ENCODE data around the gene DLAT. TPM values are rescaled to one million over a fixed set of nuclear protein-coding genes. Genes with fewer than 3 reads are reported as not detected.

Gene DLAT
- polyA plus RNA-seq (2013, experiment 1 of 2), result 54.7 TPM
- 57.2 TPM for polyA plus RNA-seq (2013, experiment 2 of 2)

- no peaks in the 10 kb centered on the region; the same call in 1 of the 2 replicates for H3K4me1 ChIP-seq (ENCODE audit: insufficient read depth, low read length)
- no peaks in the 10 kb centered on the region for H3K9me3 ChIP-seq (ENCODE audit: insufficient read depth, low read depth, low read length)
- peaks cover 37% of the 10 kb centered on the region for H3K36me3 ChIP-seq (ENCODE audit: insufficient read depth, low read length)
- H3K27me3 ChIP-seq (ENCODE audit: insufficient read depth, low read length), result no peaks in the 10 kb centered on the region
- under 1% methylated on average over 71 of the region's 71 CpGs for WGBS
- H3K27ac ChIP-seq (ENCODE audit: low read depth, low read length), result peak within 1 kb of the TSS; percentile 92
- H3K9ac ChIP-seq (ENCODE audit: low read depth, low read length), result peak within 1 kb of the TSS; percentile 94
- peak within 1 kb of the TSS; percentile 85 for H3K4me3 ChIP-seq (ENCODE audit: low read length)
Measured at GRCh38 chr11:112024773-112025678, at the start of gene DLAT. DLAT (plus strand) TSS chr11:112025408; CDS start chr11:112025473, 65 bp downstream.

GRCh38 chr11:111976119-111976766, 49.0 kb upstream of the DLAT start:
- no peaks in the 10 kb centered on the region for H3K27me3 ChIP-seq (ENCODE audit: insufficient read depth, low read length)
- H3K27ac ChIP-seq (ENCODE audit: low read depth, low read length), result peak overlapping the region; percentile 45; the same call in 1 of the 2 replicates
- peak overlapping the region; percentile 64 for H3K9ac ChIP-seq (ENCODE audit: low read depth, low read length)
- H3K36me3 ChIP-seq (ENCODE audit: insufficient read depth, low read length), result peaks cover 11% of the 10 kb centered on the region
- H3K4me3 ChIP-seq (ENCODE audit: low read length), result peak overlapping the region; percentile 70
- peaks cover 19% of the 10 kb centered on the region for H3K4me1 ChIP-seq (ENCODE audit: insufficient read depth, low read length)
- no peaks in the 10 kb centered on the region for H3K9me3 ChIP-seq (ENCODE audit: insufficient read depth, low read depth, low read length)
- WGBS, result 29% methylated on average over 7 of the region's 7 CpGs

- Histone ChIP-seq H3K4me1 (ENCODE audit: insufficient read depth, low read length) (peaks cover 24% of the 10 kb centered on the region), H3K9me3 (ENCODE audit: insufficient read depth, low read depth, low read length) (no peaks in the 10 kb centered on the region), H3K9ac (ENCODE audit: low read depth, low read length) (peak overlapping the region; percentile 64), H3K36me3 (ENCODE audit: insufficient read depth, low read length) (peaks cover 11% of the 10 kb centered on the region), H3K27ac (ENCODE audit: low read depth, low read length) (peak overlapping the region; percentile 45; the same call in 1 of the 2 replicates), H3K27me3 (ENCODE audit: insufficient read depth, low read length) (no peaks in the 10 kb centered on the region), H3K4me3 (ENCODE audit: low read length) (peak overlapping the region; percentile 70)
- WGBS, result under 1% methylated on average over 20 of the region's 21 CpGs
Measured at GRCh38 chr11:111976767-111977145, 48.5 kb upstream of the DLAT start.

GRCh38 chr11:111977146-111978027, 47.8 kb upstream of the DLAT start:
- no peaks in the 10 kb centered on the region for H3K9me3 ChIP-seq (ENCODE audit: insufficient read depth, low read depth, low read length)
- H3K36me3 ChIP-seq (ENCODE audit: insufficient read depth, low read length), result peaks cover 6% of the 10 kb centered on the region
- H3K27me3 ChIP-seq (ENCODE audit: insufficient read depth, low read length), result no peaks in the 10 kb centered on the region
- peak overlapping the region; percentile 18 for H3K9ac ChIP-seq (ENCODE audit: low read depth, low read length)
- WGBS, result under 1% methylated on average over 64 of the region's 65 CpGs
- H3K4me3 ChIP-seq (ENCODE audit: low read length), result peak overlapping the region; percentile 70
- no peak overlapping the region for H3K27ac ChIP-seq (ENCODE audit: low read depth, low read length)
- peaks cover 29% of the 10 kb centered on the region for H3K4me1 ChIP-seq (ENCODE audit: insufficient read depth, low read length)

- H3K4me1 ChIP-seq (ENCODE audit: insufficient read depth, low read length), result peaks cover 36% of the 10 kb centered on the region
- no peak overlapping the region for H3K9ac ChIP-seq (ENCODE audit: low read depth, low read length)
- H3K27ac ChIP-seq (ENCODE audit: low read depth, low read length), result peak overlapping the region; percentile 32; the same call in 1 of the 2 replicates
- 6% methylated on average over 8 of the region's 8 CpGs for WGBS
- no peaks in the 10 kb centered on the region for H3K27me3 ChIP-seq (ENCODE audit: insufficient read depth, low read length)
- H3K4me3 ChIP-seq (ENCODE audit: low read length), result peak overlapping the region; percentile 70
- 0 out of 2 replicates have a peak, but pooled peaks cover 4% of the 10 kb centered on the region for H3K36me3 ChIP-seq (ENCODE audit: insufficient read depth, low read length)
- H3K9me3 ChIP-seq (ENCODE audit: insufficient read depth, low read depth, low read length), result no peaks in the 10 kb centered on the region
Measured at GRCh38 chr11:111978028-111978771, 47.0 kb upstream of the DLAT start.

GRCh38 chr11:111980062-111980461, 45.1 kb upstream of the DLAT start:
- Histone ChIP-seq H3K4me1 (ENCODE audit: insufficient read depth, low read length) (peaks cover 49% of the 10 kb centered on the region), H3K9me3 (ENCODE audit: insufficient read depth, low read depth, low read length) (no peaks in the 10 kb centered on the region), H3K36me3 (ENCODE audit: insufficient read depth, low read length) (peaks cover 7% of the 10 kb centered on the region), H3K9ac (ENCODE audit: low read depth, low read length) (no peak overlapping the region), H3K4me3 (ENCODE audit: low read length) (no peak overlapping the region), H3K27me3 (ENCODE audit: insufficient read depth, low read length) (no peaks in the 10 kb centered on the region), H3K27ac (ENCODE audit: low read depth, low read length) (no peak overlapping the region)
- 84% methylated on average over 3 of the region's 3 CpGs for WGBS

GRCh38 chr11:111981270-111981669, 43.9 kb upstream of the DLAT start:
- Histone ChIP-seq H3K36me3 (ENCODE audit: insufficient read depth, low read length) (peaks cover 17% of the 10 kb centered on the region), H3K27ac (ENCODE audit: low read depth, low read length) (peak overlapping the region; percentile 1), H3K9me3 (ENCODE audit: insufficient read depth, low read depth, low read length) (no peaks in the 10 kb centered on the region), H3K27me3 (ENCODE audit: insufficient read depth, low read length) (no peaks in the 10 kb centered on the region), H3K4me1 (ENCODE audit: insufficient read depth, low read length) (peaks cover 46% of the 10 kb centered on the region), H3K4me3 (ENCODE audit: low read length) (no peak overlapping the region), H3K9ac (ENCODE audit: low read depth, low read length) (no peak overlapping the region)
- 80% methylated on average over 1 of the region's 1 CpG for WGBS

GRCh38 chr11:111982019-111982464, 43.2 kb upstream of the DLAT start:
- Histone ChIP-seq H3K36me3 (ENCODE audit: insufficient read depth, low read length) (peaks cover 23% of the 10 kb centered on the region), H3K27me3 (ENCODE audit: insufficient read depth, low read length) (no peaks in the 10 kb centered on the region), H3K9ac (ENCODE audit: low read depth, low read length) (no peak overlapping the region; the same call in 1 of the 2 replicates), H3K9me3 (ENCODE audit: insufficient read depth, low read depth, low read length) (no peaks in the 10 kb centered on the region), H3K4me3 (ENCODE audit: low read length) (peak overlapping the region; percentile 40; the same call in 1 of the 2 replicates), H3K27ac (ENCODE audit: low read depth, low read length) (peak overlapping the region; percentile 92; the same call in 1 of the 2 replicates), H3K4me1 (ENCODE audit: insufficient read depth, low read length) (peaks cover 42% of the 10 kb centered on the region)
- WGBS, result 16% methylated on average over 7 of the region's 7 CpGs

GRCh38 chr11:111982541-111983186, 42.5 kb upstream of the DLAT start:
- Histone ChIP-seq H3K4me1 (ENCODE audit: insufficient read depth, low read length) (peaks cover 42% of the 10 kb centered on the region), H3K4me3 (ENCODE audit: low read length) (peak overlapping the region; percentile 40), H3K27me3 (ENCODE audit: insufficient read depth, low read length) (no peaks in the 10 kb centered on the region), H3K9me3 (ENCODE audit: insufficient read depth, low read depth, low read length) (no peaks in the 10 kb centered on the region), H3K9ac (ENCODE audit: low read depth, low read length) (peak overlapping the region; percentile 54), H3K36me3 (ENCODE audit: insufficient read depth, low read length) (peaks cover 28% of the 10 kb centered on the region), H3K27ac (ENCODE audit: low read depth, low read length) (peak overlapping the region; percentile 92; the same call in 1 of the 2 replicates)
- WGBS, result 50% methylated on average over 5 of the region's 5 CpGs

All from HUES64 (cell line).